ENCODE measurements around the gene KCND2.

KCND2 gene

DNA sequence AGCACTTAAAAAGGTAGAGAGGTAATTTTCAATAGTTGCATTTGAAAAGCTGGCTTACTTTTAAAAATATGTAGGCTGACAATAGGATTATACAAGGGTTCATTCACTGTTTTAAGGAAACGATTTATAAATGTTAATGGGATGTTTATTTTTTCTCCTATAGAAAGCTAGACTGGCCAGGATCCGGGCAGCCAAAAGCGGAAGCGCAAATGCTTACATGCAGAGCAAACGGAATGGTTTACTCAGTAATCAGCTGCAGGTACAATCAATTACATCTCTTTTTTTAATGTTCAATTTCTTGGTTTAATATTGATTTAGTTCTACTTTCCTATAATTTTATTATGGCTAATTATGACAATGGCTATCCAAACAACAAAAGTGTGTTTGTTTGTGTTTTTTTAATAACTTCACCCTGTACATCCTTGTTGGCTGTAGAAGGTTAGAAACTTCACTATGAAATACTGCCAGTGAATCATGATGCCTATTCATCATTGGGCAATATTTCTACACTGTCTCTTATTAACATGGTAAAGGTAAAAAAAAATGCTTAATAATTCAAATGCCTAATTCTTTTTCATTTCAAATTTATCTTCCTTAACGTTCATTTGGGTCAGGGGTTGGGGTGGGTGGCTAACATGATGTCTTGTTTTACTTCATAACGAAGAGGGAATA is 468.5 kb downstream of the KCND2 start:
- Histone ChIP-seq H3K9me3 (ENCODE audit: insufficient read depth, low read length, severe bottlenecking) (no peaks in the 10 kb centered on the region), H2AFZ (ENCODE audit: low read depth, low read length) (no peak overlapping the region), H3K4me3 (ENCODE audit: low read depth in 1 of 2, low read length in 2 of 2) (no peak overlapping the region), H3K4me1 (ENCODE audit: insufficient read depth, low read length) (no peaks in the 10 kb centered on the region), H4K20me1 (ENCODE audit: insufficient read depth, low read length) (no peaks in the 10 kb centered on the region), H3K27ac (ENCODE audit: low read length) (no peak overlapping the region), H3K4me2 (ENCODE audit: insufficient read depth, low read length) (no peak overlapping the region), H3K27me3 (ENCODE audit: insufficient read depth, low read length, poor library complexity) (peaks cover 9% of the 10 kb centered on the region), H3K36me3 (ENCODE audit: insufficient read depth, low read length) (no peaks in the 10 kb centered on the region), H3K79me2 (ENCODE audit: insufficient read depth, low read length) (no peaks in the 10 kb centered on the region), H3K9ac (ENCODE audit: low read depth, low read length) (no peak overlapping the region)
- no peak for ATAC-seq (ENCODE audit: insufficient read depth, low read depth)
- DNase-seq: no peak
- TF ChIP-seq EZH2 (IDR thresholded peaks at IDR 0.05; ENCODE audit: borderline replicate concordance, low read depth, low read length, severe bottlenecking) (no peak), CTCF (IDR thresholded peaks at IDR 0.05; ENCODE audit: borderline replicate concordance, extremely low read depth, low read length, poor library complexity, severe bottlenecking) (no peak)

GRCh38 chr7:120742372-120742771 is 469.4 kb downstream of the KCND2 start:
- Histone ChIP-seq H3K4me2 (ENCODE audit: insufficient read depth, low read length) (no peak overlapping the region), H3K79me2 (ENCODE audit: insufficient read depth, low read length) (no peaks in the 10 kb centered on the region), H3K9me3 (ENCODE audit: insufficient read depth, low read length, severe bottlenecking) (no peaks in the 10 kb centered on the region), H2AFZ (ENCODE audit: low read depth, low read length) (no peak overlapping the region), H4K20me1 (ENCODE audit: insufficient read depth, low read length) (no peaks in the 10 kb centered on the region), H3K4me3 (ENCODE audit: low read depth in 1 of 2, low read length in 2 of 2) (no peak overlapping the region), H3K36me3 (ENCODE audit: insufficient read depth, low read length) (no peaks in the 10 kb centered on the region), H3K27ac (ENCODE audit: low read length) (no peak overlapping the region), H3K9ac (ENCODE audit: low read depth, low read length) (no peak overlapping the region), H3K27me3 (ENCODE audit: insufficient read depth, low read length, poor library complexity) (peaks cover 7% of the 10 kb centered on the region), H3K4me1 (ENCODE audit: insufficient read depth, low read length) (no peaks in the 10 kb centered on the region)
- TF ChIP-seq CTCF (IDR thresholded peaks at IDR 0.05; ENCODE audit: borderline replicate concordance, extremely low read depth, low read length, poor library complexity, severe bottlenecking) (no peak), EZH2 (IDR thresholded peaks at IDR 0.05; ENCODE audit: borderline replicate concordance, low read depth, low read length, severe bottlenecking) (no peak)
- DNase-seq (no peak), ATAC-seq (ENCODE audit: insufficient read depth, low read depth) (no peak)

DNA sequence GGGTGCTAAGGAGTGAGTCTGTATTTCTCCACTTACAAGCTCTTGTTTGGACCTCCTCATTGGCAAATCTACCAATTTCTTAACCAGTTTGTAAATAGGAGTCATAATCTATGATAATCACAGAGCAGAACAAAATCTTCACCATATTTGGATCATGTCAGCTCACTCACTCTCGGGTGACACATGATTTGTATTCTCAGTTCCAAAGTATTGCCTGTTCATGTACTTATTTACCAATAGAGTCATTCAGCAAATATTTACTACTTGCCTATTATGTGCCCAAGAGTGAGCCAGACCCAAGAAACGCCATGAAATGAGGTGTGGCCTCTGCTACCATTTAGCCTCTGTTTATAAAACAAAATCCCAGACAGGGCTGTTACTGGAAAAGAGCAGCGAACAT is 470.2 kb downstream of the KCND2 start:
- no peak overlapping the region for H3K9ac ChIP-seq (ENCODE audit: low read depth, low read length)
- DNase-seq (no peak), ATAC-seq (ENCODE audit: insufficient read depth, low read depth) (no peak)
- no peak overlapping the region for H3K4me3 ChIP-seq (ENCODE audit: low read depth in 1 of 2, low read length in 2 of 2)
- no peak overlapping the region for H3K27ac ChIP-seq (ENCODE audit: low read length)
- H2AFZ ChIP-seq (ENCODE audit: low read depth, low read length): no peak overlapping the region
- no peaks in the 10 kb centered on the region for H3K9me3 ChIP-seq (ENCODE audit: insufficient read depth, low read length, severe bottlenecking)
- no peaks in the 10 kb centered on the region for H3K79me2 ChIP-seq (ENCODE audit: insufficient read depth, low read length)
- H3K27me3 ChIP-seq (ENCODE audit: insufficient read depth, low read length, poor library complexity): peaks cover 9% of the 10 kb centered on the region
- H3K4me2 ChIP-seq (ENCODE audit: insufficient read depth, low read length): no peak overlapping the region
- H4K20me1 ChIP-seq (ENCODE audit: insufficient read depth, low read length): no peaks in the 10 kb centered on the region
- H3K4me1 ChIP-seq (ENCODE audit: insufficient read depth, low read length): no peaks in the 10 kb centered on the region
- TF ChIP-seq CTCF (IDR thresholded peaks at IDR 0.05; ENCODE audit: borderline replicate concordance, extremely low read depth, low read length, poor library complexity, severe bottlenecking) (no peak), EZH2 (IDR thresholded peaks at IDR 0.05; ENCODE audit: borderline replicate concordance, low read depth, low read length, severe bottlenecking) (no peak)
- no peaks in the 10 kb centered on the region for H3K36me3 ChIP-seq (ENCODE audit: insufficient read depth, low read length)

Data from DND-41 (cell line).